Pancreas (tissue), 10 donors: ENCODE measurements around the gene TP53INP2. TPM values are rescaled to one million over a fixed set of nuclear protein-coding genes. Genes with fewer than 3 reads are reported as not detected.

Source experiments
- ATAC-seq, 4 donors: fragments of 200-7000 bp; cut with Tn5 transposase; one replicate each; pipeline versions ENCODE4 v1.8.0 to v1.9.1; 2020; ENCODE audit warnings: mild to moderate bottlenecking in 4 of 4, moderate library complexity in 4 of 4
- DNase-seq, 6 donors: peaks; one replicate each; pipeline ENCODE4 v3.0.0-alpha.2; 2020
- FAIRE-seq: peaks from 2 replicates; lab custom pipeline; 2012; peaks lifted over from hg19 to GRCh38; lab: Jason Lieb, UNC
- H3K27ac ChIP-seq, 4 donors: fragments of 200-600 bp; sonication (generic); 1 replicate in 3 of 4; 2 replicates in 1 of 4; pipeline versions ENCODE4 v1.5.0 to v1.8.0; 2020
- H3K27me3 ChIP-seq, 4 donors: fragments of 200-600 bp; one replicate each; pipeline ENCODE4 v1.8.0; 2021
- H3K36me3 ChIP-seq, 3 donors: fragments of 200-600 bp; sonication (generic) in 1 of 3; one replicate each; pipeline versions ENCODE4 v1.5.0 to v1.8.0; 2020 to 2021
- H3K4me1 ChIP-seq, 3 donors: fragments of 200-600 bp; one replicate each; pipeline ENCODE4 v1.8.0; 2021
- H3K4me3 ChIP-seq, 4 donors: fragments of 200-600 bp; sonication (generic) in 2 of 4; one replicate each; pipeline versions ENCODE4 v1.5.0 to v1.8.0; 2020 to 2021
- H3K9me3 ChIP-seq, 4 donors: fragments of 200-600 bp; one replicate each; pipeline ENCODE4 v1.8.0; 2021
- CTCF ChIP-seq, 4 donors: fragments of 200-600 bp; sonication (generic) in 3 of 4; IDR thresholded peaks; one replicate each; pipeline versions ENCODE4 v1.5.0 to v1.8.0; 2021; ENCODE audit warnings: antibody characterized with exemption in 4 of 4
- WGBS, 2 donors: extraction: QIAGEN DNeasy Blood & Tissue Kit; methylation state at CpG; one replicate each; pipeline ENCODE4 v1.1.7; 2013; 5-methylcytosine and 5-hydroxymethylcytosine counted together
- intact Hi-C, 3 donors: fragments of 100-400 bp; cut with DNase I; formaldehyde crosslinking; loops; one replicate each; pipeline versions ENCODE4 v1.11.1 to v1.14.2; 2022
- polyA plus RNA-seq, 2 donors: library from polyadenylated mRNA; stranded (reverse); fragments of 200-250 nt; gene quantifications; one replicate each; pipeline ENCODE4 v1.2.3, GENCODE V29; 2013
- total RNA-seq, 6 donors: library from RNA; stranded (reverse); fragmentation: NEBNext Ultra II Directional in 4 of 6; extraction: Animal tissue kit (Norgen Biotek cat#: 25700) in 4 of 6; gene quantifications; one replicate each; pipeline versions ENCODE4 v1.2.1 to v1.2.4, GENCODE V29; 2021 to 2023
- donor health status: healthy with polysubstance abuse.
- donor health status: DM: no; HTN: no; CAD: no; lungs with moderate emphysema.
- donor health status: DM: no; HTN: no; CAD: no.
- donor health status: control.
- donor health status: control.
- donor health status: Bipolar disorder and iron deficiency.
- donor health status: DM: yes; HTN: yes; CAD: no.
- donor health status: DM: no; HTN: no; CAD: no.
- donor health status: DM: no; HTN: no; CAD: no.
- donor health status: DM: yes; HTN: yes; CAD: no.

TP53INP2 gene
- total and polyA plus RNA-seq, 8 donors, result 3.8 to 7.9 (median 4.8) TPM

- Histone ChIP-seq H3K4me3 (no peak overlapping the region), H3K4me1 (peaks cover 0 to 7% (median 0%) of the 10 kb centered on the region in 3 donors), H3K36me3 (no peaks in the 10 kb centered on the region), H3K9me3 (no peaks in the 10 kb centered on the region), H3K27ac (no peak overlapping the region), H3K27me3 (no peaks in the 10 kb centered on the region)
- intact Hi-C loops, result no loop called here
- WGBS, 2 donors, result 94 to 95% methylated on average over 5 of the region's 5 CpGs
- TF ChIP-seq CTCF (IDR thresholded peaks at IDR 0.05), result no peak
- ATAC-seq (no peak), DNase-seq (no peak), FAIRE-seq (no peak)
These were observed 30.7 kb upstream of the TP53INP2 start for GRCh38 chr20:34673412-34673811.

- peaks cover 0 to 7% (median 0%) of the 10 kb centered on the region in 3 donors for H3K4me1 ChIP-seq
- intact Hi-C loops, result no loop called here
- WGBS, 2 donors, result 19 to 26% methylated on average over 3 of the region's 3 CpGs
- H3K9me3 ChIP-seq, result no peaks in the 10 kb centered on the region
- H3K4me3 ChIP-seq, result no peak overlapping the region
- FAIRE-seq (no peak), ATAC-seq (no peak), DNase-seq (peak in 1 of 6 donors; percentile 28)
- H3K27ac ChIP-seq, result no peak overlapping the region
- no peaks in the 10 kb centered on the region for H3K36me3 ChIP-seq
- TF ChIP-seq CTCF (IDR thresholded peaks at IDR 0.05), result no peak
- no peaks in the 10 kb centered on the region for H3K27me3 ChIP-seq
These were observed 28.6 kb upstream of the TP53INP2 start for GRCh38 chr20:34675561-34675960.

GRCh38 chr20:34675993-34676641, 28.0 kb upstream of the TP53INP2 start:
- H3K27me3 ChIP-seq, result no peaks in the 10 kb centered on the region
- no peak for TF ChIP-seq CTCF (IDR thresholded peaks at IDR 0.05)
- no peaks in the 10 kb centered on the region for H3K36me3 ChIP-seq
- ATAC-seq (no peak), FAIRE-seq (no peak), DNase-seq (no peak)
- H3K4me1 ChIP-seq, result peaks cover 0 to 7% (median 0%) of the 10 kb centered on the region in 3 donors
- H3K4me3 ChIP-seq, result peak overlapping the region; percentile 54 to 73 (median 66)
- H3K9me3 ChIP-seq, result no peaks in the 10 kb centered on the region
- intact Hi-C loops, result no loop called here
- peak overlapping the region; percentile 50 to 80 (median 69) for H3K27ac ChIP-seq
- 0 to 1% methylated on average over 14 of the region's 14 CpGs for WGBS, 2 donors

DNA sequence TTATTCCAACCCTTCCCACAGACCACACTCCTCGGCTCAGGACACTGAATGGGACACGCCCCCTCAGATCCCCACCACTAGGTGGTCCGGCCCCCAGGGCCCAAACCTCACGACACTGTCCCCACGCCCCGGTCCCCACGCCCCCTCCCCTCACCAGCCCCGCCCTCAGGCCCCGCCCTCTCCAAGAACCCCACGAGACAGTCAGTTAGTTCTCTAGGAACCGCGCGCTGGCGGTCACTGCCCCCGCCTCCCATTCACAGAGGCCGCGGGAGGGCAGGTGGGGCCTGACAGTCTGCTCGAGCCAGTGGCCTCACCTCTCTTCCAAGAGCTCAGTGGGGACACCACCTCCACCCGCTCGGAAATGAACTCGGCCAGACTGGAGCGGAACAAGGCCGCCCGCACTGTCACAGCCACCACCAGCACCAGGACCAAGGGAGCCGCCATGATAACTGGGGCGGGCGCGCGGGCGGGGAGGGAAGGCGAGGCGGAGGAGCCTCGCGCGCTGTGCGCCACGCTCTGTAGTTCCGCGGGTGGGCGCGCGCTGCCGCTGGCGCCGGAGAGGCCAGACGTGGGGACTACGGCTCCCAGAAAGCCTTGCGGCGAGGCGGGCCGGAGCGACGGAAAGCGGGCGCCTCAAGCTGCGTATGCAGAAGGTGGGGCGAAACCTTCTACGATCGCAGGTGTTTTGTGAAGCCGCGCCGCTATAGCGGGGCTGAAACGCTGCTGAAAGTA, 27.3 kb upstream of the TP53INP2 start, which contains the start of gene PIGU:
Gene PIGU (minus strand): TSS at position 451 of the 732 bp plus-strand sequence. CDS start 7 bp downstream, at position 444.
- peak; percentile 19 to 35 (median 26) for TF ChIP-seq CTCF (IDR thresholded peaks at IDR 0.05)
- FAIRE-seq (no peak), DNase-seq (peak; percentile 94 to 98 (median 96)), ATAC-seq (peak; percentile 98 to 100 (median 99))
- Histone ChIP-seq H3K4me3 (peak within 1 kb of the TSS; percentile 54 to 73 (median 66)), H3K27ac (peak within 1 kb of the TSS; percentile 50 to 80 (median 69)), H3K9me3 (no peaks in the 10 kb centered on the region), H3K27me3 (no peaks in the 10 kb centered on the region), H3K4me1 (peaks cover 0 to 7% (median 0%) of the 10 kb centered on the region in 3 donors), H3K36me3 (no peaks in the 10 kb centered on the region)
- intact Hi-C loops, result no loop called here
- WGBS, 2 donors, result 0% methylated on average over 49 to 64 of the region's 64 CpGs
